ENCODE results near the gene EFCAB11.
"Not testable (repeated sequence)": the region's sequence is repeated elsewhere in the genome, so short reads cannot be mapped to it uniquely, and the experiment has no call there.

DNA sequence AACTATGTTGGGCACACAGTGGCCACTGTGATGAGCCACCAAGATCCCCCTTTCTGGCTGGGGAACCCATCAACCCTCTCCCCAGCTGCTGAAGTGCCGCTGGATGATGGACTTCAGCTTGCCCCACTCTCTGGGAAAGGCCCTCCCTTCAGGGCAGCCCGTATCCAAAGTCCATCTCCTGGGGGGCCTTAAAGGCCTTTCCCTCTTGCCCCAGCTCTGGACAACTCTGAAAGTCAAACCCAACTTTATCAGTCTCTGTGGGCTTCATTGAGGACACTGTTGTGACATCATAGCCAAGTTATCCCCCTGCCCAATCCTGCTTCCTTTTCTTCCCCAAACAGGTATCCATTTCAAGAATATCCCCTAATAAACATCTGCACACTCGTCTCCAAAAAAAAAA is 61.1 kb downstream of the EFCAB11 start:
- TF ChIP-seq, protein P1, sequence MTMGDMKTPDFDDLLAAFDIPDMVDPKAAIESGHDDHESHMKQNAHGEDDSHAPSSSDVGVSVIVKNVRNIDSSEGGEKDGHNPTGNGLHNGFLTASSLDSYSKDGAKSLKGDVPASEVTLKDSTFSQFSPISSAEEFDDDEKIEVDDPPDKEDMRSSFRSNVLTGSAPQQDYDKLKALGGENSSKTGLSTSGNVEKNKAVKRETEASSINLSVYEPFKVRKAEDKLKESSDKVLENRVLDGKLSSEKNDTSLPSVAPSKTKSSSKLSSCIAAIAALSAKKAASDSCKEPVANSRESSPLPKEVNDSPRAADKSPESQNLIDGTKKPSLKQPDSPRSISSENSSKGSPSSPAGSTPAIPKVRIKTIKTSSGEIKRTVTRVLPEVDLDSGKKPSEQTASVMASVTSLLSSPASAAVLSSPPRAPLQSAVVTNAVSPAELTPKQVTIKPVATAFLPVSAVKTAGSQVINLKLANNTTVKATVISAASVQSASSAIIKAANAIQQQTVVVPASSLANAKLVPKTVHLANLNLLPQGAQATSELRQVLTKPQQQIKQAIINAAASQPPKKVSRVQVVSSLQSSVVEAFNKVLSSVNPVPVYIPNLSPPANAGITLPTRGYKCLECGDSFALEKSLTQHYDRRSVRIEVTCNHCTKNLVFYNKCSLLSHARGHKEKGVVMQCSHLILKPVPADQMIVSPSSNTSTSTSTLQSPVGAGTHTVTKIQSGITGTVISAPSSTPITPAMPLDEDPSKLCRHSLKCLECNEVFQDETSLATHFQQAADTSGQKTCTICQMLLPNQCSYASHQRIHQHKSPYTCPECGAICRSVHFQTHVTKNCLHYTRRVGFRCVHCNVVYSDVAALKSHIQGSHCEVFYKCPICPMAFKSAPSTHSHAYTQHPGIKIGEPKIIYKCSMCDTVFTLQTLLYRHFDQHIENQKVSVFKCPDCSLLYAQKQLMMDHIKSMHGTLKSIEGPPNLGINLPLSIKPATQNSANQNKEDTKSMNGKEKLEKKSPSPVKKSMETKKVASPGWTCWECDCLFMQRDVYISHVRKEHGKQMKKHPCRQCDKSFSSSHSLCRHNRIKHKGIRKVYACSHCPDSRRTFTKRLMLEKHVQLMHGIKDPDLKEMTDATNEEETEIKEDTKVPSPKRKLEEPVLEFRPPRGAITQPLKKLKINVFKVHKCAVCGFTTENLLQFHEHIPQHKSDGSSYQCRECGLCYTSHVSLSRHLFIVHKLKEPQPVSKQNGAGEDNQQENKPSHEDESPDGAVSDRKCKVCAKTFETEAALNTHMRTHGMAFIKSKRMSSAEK (CRISPR knock-in tag; IDR thresholded peaks at IDR 0.05; ENCODE audit: borderline replicate concordance) = not testable (repeated sequence)
- TF ChIP-seq CREB1 (CRISPR knock-in tag; IDR thresholded peaks at IDR 0.05) = not testable (repeated sequence)
- TF ChIP-seq, protein P2, sequence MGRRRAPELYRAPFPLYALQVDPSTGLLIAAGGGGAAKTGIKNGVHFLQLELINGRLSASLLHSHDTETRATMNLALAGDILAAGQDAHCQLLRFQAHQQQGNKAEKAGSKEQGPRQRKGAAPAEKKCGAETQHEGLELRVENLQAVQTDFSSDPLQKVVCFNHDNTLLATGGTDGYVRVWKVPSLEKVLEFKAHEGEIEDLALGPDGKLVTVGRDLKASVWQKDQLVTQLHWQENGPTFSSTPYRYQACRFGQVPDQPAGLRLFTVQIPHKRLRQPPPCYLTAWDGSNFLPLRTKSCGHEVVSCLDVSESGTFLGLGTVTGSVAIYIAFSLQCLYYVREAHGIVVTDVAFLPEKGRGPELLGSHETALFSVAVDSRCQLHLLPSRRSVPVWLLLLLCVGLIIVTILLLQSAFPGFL (CRISPR knock-in tag; IDR thresholded peaks at IDR 0.05; ENCODE audit: borderline replicate concordance) = not testable (repeated sequence)
